VCaP (cell line): ENCODE measurements around the gene GEMIN2.
A peak's percentile ranks its signal among the peaks of the same experiment; 100 is the strongest.
"Not testable (repeated sequence)": the region's sequence is repeated elsewhere in the genome, so short reads cannot be mapped to it uniquely, and the experiment has no call there.

ENCODE experiments used
- H3K27ac ChIP-seq: fragments of 450-650 bp; 2 replicates; pipeline ENCODE4 v1.5.1; 2017
- TF ChIP-seq, protein P1 (sequence below): fragments of 450-650 bp; conservative IDR thresholded peaks from 2 replicates; pipeline ENCODE4 v1.5.1; 2017; ENCODE audit warnings: mild to moderate bottlenecking, moderate library complexity

GEMIN2 gene, protein sequence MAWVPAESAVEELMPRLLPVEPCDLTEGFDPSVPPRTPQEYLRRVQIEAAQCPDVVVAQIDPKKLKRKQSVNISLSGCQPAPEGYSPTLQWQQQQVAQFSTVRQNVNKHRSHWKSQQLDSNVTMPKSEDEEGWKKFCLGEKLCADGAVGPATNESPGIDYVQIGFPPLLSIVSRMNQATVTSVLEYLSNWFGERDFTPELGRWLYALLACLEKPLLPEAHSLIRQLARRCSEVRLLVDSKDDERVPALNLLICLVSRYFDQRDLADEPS

GRCh38 chr14:39114073-39114838 lies at the start of gene GEMIN2:
Gene GEMIN2 (plus strand): TSS chr14:39114323. CDS start chr14:39114339, 16 bp downstream.
- peak within 1 kb of the TSS; percentile 78 for H3K27ac ChIP-seq

DNA sequence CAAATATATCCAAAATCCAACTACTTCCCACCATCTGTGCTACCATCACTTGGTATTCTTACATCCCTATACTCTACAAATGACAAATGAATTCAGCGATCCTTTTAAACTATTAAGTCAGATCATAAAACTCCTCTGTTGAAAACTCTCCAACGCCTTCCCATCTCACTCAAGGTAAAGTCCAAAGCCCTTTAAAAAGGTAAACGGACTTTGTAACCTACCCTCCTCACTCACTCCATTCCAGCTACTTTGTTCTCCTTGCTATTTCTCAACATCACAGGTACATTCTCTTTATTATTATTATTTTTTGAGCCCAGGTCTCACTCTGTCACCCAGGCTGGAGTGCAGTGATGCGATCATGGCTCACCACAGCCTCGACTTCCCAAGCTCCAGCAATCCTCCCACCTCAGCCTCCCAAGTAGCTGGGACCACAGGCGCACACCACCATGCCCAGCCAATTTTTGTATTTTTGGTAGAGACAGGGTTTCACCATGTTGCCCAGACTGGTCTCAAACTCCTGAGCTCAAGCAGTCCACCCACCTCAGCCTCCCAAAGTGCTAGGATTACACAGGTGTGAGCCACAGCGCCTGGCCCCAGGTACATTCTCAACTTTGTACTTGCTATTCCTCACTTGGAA lies 44.8 kb upstream of the GEMIN2 start:
- H3K27ac ChIP-seq, result not testable (repeated sequence)

More at GRCh38 chr14:39114073-39114838, at the start of gene GEMIN2:
- TF ChIP-seq, protein P1, sequence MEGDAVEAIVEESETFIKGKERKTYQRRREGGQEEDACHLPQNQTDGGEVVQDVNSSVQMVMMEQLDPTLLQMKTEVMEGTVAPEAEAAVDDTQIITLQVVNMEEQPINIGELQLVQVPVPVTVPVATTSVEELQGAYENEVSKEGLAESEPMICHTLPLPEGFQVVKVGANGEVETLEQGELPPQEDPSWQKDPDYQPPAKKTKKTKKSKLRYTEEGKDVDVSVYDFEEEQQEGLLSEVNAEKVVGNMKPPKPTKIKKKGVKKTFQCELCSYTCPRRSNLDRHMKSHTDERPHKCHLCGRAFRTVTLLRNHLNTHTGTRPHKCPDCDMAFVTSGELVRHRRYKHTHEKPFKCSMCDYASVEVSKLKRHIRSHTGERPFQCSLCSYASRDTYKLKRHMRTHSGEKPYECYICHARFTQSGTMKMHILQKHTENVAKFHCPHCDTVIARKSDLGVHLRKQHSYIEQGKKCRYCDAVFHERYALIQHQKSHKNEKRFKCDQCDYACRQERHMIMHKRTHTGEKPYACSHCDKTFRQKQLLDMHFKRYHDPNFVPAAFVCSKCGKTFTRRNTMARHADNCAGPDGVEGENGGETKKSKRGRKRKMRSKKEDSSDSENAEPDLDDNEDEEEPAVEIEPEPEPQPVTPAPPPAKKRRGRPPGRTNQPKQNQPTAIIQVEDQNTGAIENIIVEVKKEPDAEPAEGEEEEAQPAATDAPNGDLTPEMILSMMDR, result no peak

DNA sequence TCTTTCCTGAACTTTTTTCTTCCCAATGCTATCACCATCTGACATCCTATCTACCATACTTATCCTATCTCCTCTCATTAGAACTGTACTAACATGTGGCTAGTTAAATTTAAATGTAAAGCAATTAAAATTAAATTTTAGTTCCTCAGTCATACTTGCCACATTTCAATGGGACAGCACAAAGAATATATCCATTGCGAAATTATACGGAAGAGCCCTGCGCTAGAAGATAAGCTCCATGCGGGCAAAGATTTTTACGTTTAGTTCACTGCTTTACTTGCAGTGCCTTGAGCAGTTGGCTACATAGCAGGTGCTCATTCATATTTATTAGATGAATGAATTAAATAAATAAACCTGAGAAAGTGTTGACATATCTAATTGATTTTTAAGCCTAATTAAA lies 44.2 kb upstream of the GEMIN2 start:
- no peak overlapping the region for H3K27ac ChIP-seq
- TF ChIP-seq, protein P1, result no peak

DNA sequence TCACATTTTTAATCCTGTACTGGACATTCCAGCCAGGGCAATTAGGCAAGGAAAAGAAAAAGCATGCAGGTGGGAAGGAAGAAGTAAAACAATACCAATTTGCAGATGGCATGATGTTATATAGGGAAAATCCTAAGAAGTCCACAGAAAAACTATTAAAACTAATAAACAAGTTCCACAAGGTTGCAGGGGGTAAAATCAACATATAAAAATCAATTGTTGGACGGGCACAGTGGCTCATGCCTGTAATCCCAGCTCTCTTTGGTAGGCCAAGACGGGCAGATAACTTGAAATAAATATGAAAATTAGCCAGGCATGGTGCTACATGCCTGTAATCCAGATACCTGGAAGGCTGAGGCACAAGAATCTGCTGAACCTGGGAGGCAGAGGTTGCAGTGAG lies 43.0 kb upstream of the GEMIN2 start:
- peak overlapping the region; percentile 47 for H3K27ac ChIP-seq
- TF ChIP-seq, protein P1, result no peak

DNA sequence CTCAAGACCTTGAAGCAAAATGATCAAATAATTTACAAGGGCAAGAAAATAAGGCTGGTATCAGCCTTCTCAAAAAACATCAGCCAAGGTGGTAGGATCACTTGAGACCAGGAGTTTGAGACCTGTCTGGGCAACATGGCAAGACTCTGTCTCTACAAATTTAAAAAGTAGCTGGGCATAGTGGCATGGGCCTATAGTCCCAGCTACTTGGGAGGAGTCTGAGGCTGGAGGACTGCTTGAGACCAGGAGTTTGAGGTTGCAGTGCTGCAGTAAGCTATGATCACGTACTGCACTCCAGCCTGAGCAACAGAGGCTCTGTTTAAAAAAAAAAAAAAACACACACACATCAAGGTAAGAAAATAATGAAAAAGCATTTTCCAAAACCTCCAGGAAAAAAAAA lies 33.2 kb upstream of the GEMIN2 start:
- TF ChIP-seq, protein P1, result no peak
- no peak overlapping the region for H3K27ac ChIP-seq

- TF ChIP-seq, protein P1, result no peak
- no peak overlapping the region for H3K27ac ChIP-seq
Observed at GRCh38 chr14:39083127-39083526, 31.0 kb upstream of the GEMIN2 start.

DNA sequence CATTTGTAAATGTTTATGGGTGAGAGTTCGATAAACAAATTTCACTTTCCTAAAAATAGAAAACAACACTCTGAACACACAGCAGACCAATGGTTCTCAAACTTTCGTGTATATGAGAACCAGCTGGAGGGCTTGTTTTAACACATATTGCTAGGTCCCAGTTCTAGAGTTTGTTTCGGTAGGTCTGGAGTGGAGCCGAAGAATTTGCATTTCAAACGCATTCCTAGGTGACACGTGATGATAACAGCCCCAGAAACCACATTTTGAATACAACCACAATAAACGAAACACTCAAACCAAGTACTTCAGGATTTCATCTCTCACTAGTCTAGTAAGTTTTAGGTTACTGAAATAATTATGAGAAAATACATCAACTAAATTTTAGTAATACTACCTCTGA lies 28.2 kb upstream of the GEMIN2 start:
- TF ChIP-seq, protein P1, result no peak
- H3K27ac ChIP-seq, result no peak overlapping the region
